KG1 (cell line): ENCODE data around the gene TIMMDC1.

Experiments used
- DNase-seq: peaks from one replicate; lab custom pipeline; 2025; lab: John Stamatoyannopoulos, UW

The TIMMDC1 gene, protein sequence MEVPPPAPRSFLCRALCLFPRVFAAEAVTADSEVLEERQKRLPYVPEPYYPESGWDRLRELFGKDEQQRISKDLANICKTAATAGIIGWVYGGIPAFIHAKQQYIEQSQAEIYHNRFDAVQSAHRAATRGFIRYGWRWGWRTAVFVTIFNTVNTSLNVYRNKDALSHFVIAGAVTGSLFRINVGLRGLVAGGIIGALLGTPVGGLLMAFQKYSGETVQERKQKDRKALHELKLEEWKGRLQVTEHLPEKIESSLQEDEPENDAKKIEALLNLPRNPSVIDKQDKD

GRCh38 chr3:119498186-119499011, at the start of gene TIMMDC1:
Gene TIMMDC1, plus strand, starts transcription at chr3:119498547. Its CDS starts 187 bp downstream, at chr3:119498734.
- DNase-seq: peak; percentile 98

GRCh38 chr3:119453822-119454221, 44.5 kb upstream of the TIMMDC1 start:
- DNase-seq: no peak

DNA sequence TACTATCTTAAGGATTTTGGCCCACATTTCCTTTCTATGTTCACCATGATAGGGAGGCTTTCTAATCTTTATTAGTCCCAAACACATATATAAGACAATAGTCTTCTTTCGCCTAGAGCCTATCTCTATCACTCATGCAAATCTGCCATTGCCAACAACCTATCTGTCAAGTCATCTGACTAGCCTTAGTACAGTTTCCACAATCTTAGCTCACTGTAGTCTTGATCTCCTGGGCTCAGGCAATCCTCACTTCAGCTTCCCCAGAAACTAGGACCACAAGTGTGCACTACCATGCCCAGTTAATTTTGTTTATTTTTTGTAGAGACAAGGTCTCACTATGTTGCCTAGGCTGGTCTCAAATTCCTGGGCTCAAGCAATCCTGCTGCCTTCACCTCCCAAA, 41.9 kb upstream of the TIMMDC1 start:
- DNase-seq: no peak

DNA sequence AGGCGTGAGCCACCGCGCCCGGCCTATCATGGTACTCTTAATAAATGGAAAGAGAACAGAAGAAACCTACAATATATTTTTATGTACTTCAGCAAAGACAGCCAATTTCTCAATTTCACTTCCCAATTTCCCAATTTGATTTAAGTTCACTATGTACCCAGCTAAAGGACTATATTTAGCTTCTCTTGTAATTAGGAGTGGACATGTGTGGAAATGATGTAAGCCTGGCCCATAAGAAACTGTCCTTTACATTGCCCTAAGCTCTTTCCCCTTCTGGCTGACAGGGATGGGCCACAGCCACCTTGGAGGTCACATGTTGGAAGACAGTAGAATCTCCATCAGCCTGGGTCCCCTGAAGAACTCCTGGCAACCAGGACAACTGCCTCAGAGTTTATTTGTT, 41.1 kb upstream of the TIMMDC1 start:
- no peak for DNase-seq

DNA sequence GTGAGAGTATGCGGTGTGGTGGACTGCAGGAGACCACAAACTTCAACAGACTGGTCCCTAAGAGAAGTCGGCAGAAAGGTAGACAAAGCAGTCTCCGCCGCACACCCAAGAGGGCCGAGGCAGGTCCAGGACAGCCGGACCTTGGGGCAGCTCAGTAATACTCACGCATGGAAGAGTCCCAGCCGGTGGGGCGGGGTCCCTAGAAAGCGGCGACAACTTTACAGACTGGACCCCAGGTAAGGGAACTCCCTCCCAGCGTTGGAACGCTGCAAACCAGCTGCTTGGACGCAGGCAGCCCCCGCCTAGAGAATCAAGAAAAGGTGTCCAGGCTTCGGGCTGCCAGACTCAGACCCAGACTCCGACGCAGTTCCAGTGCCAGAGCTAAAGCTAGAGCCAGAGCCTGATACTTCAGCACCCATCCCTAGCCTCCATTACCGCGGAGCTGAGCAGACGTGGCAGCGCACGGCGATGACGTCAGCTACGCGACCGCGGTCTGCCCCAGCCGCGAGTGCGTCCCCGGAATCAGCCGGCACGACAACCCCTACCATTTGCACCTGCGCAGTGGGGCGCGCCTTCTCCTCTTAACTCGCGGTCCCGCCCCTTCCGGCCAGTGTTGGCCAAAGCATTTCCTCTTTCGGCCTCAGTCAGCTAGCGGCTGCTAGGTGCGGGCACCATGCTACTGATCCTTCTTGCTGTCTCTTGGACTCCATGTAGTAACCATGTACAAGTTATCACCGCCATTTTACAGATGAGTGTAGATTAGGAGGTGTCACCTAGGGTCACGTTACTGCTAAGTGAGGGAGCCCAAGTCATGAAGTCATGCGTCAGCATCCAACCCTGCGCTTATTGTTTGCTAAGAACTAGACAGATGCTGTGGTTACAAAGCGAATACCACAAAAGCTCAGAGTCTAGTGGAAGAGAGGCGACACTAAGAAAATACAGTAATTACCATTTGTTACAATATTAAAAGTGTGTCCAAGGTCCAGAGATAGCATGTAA, 34.9 kb upstream of the TIMMDC1 start, which contains the start of gene TMEM39A:
TSS of gene TMEM39A (minus strand) at position 445 of the 999 bp plus-strand sequence. CDS start 1,541 bp downstream, outside the sequence.
- DNase-seq: peak; percentile 94

DNA sequence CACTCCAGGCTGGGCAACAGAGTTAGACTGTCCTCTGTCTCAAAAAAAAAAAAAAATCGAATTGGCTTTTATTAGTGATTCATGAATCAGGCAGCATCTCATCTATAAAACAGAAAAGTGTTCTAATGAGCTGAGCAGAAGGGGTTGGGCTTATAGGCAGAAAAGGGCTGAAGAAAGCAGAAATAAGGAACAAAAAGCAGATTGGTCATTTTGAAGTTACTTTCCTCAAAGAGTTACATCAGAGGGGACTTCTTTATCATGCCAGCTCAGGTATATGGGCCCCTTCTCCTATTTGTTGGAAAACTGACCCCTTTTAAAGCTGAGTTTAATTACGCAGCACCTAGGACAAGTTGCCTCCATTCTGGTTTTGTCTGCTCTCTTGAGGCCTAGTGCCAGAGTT, 30.3 kb upstream of the TIMMDC1 start:
- DNase-seq: peak; percentile 37

DNA sequence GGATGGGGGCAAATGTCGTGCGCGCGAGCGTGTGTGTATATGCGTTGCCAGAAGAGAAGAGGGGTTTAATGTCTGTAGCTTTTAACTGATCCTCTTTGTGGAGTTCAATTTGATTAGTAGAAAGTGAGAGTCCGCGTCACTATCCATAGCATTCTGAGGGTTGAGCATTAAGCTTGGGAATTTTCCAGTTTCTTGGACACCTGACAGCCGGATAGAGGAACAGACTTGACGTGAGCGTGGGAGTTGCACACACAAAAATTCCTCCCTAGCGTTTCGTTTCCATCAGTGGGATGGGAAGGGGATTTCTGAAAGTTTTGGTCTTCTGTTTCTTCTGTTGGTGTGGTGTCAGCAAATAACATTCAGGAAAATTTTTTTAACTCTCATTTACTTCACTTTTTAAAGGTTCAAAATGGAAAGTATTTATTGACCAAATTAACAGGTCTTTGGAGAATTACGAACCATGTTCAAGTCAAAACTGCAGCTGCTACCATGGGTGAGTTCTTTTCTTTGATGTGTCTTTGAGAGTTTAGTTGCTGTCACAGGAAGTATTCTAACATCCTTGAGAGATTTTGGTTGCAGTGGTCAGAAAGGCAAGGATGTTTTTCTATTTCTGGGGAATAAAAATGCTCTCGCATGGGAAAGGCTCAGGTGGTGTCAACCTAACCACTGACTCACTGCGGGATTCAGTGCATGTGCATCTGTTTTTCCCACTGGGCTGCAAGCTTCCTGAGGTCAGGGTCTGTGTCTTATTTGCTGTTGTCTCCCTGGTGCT, 28.7 kb upstream of the TIMMDC1 start:
- DNase-seq: no peak

- DNase-seq: no peak
Observed at GRCh38 chr3:119470866-119471265, 27.5 kb upstream of the TIMMDC1 start.

- no peak for DNase-seq
Observed at GRCh38 chr3:119481079-119481478, 17.3 kb upstream of the TIMMDC1 start.

DNA sequence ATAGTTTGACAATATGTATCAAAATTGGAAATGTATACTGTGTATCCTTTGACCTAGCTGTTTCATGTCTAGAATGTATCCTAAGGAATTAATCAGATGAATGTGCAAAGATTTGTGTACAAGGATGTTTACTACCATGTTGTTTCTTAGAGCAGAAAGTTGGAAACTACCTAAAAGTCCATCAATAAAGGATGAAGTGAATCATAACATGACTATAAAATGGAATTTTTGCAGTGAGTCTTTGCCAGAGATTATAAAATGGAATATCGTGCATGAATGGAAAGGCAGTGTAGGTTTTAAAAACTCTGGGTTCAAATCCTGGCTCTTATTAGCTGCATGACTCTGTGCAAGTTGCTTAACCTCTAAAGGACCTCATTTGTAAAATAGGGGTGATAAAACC, 15.2 kb upstream of the TIMMDC1 start:
- DNase-seq: no peak

DNA sequence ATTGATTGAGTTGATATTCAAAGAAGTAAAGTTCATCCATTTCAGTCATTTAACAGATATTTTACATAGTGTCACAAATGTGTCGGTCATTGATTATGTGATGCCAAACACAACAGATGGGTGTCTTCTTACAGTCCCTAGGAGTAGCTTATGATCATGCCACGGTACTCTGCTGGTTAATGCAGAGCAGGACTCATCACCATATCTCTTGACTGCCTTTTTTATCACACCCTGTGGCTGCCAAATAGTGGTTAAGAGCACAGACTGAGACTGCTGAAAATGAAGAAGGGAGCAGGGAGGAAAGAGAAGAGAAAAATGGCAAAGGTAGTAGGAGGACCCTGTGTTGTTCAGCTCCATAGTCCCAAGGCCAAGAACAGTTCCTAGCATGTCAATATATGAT, 12.8 kb upstream of the TIMMDC1 start:
- no peak for DNase-seq

GRCh38 chr3:119490153-119490552, 8.2 kb upstream of the TIMMDC1 start:
- no peak for DNase-seq

- DNase-seq: no peak
Observed at GRCh38 chr3:119492128-119492527, 6.2 kb upstream of the TIMMDC1 start.

DNA sequence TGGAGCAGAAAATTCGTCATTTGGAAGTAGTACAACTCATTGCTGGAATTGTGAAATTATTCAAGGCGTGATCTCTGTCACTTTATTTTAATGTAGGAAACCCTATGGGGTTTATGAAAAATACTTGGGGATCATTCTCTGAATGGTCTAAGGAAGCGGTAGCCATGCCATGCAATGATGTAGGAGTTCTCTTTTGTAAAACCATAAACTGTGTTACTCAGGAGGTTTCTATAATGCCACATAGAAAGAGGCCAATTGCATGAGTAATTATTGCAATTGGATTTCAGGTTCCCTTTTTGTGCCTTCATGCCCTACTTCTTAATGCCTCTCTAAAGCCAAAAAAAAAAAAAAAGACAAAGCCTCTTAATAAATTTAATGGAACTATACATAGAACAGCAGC, 5.5 kb upstream of the TIMMDC1 start:
- DNase-seq: no peak

DNA sequence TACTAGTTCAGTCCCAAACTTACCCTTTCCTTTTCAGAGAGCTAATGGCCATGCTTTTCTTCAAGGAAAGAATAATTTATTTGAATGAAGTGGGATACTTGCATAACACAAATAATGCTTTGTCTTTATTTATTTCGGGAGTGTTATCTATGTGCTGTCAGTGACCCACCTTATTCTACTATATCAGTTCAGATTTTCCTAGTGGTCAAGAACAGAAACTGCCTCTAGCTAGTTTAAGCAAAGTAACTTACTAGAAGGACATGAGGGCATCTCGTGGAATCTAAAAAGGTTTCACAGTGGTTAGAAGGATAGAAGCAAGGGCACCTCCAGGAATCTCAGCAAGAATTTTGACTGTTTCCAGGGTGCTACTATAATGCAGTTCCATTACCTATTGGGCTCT, 3.8 kb upstream of the TIMMDC1 start:
- no peak for DNase-seq

- DNase-seq: no peak
Observed at GRCh38 chr3:119497820-119498185, 544 bp upstream of the TIMMDC1 start.

DNA sequence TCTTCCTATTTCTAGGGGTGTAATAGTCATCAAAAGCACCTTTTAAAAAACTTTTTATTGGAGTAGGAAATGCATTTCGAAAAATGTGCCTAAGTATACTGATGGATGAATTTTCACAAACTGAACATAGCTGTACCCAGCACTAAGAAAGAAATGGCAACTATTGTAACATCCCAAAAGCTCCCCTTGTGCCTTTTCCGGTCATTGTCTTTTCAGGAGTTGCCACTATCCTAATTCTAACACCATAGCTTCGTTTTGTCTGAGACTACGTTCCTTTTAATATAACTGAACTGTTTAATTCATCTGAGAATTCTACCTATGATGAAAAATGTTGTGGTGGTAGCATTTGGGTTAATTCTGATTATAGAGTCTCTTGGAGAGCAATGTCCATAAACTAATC, 1.9 kb downstream of the TIMMDC1 start:
- DNase-seq: no peak

DNA sequence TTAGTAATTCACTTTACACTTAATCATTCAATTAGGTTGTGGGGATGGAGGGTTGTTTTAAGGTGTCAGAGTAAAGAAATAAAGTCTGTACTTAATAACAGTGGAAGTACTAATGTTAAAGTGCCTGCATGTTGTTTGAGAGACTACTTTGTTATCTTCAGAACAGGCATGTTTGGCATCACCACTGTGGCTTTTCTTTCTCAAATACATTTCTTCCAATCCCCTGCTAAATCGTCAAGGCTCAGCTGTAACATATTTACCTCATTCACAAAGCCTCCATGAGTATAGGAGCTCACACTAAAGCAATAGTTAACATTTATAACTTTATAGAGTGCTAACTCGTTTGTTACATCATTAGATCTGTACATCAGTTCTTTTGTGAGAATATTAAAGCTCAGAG, 2.6 kb downstream of the TIMMDC1 start:
- no peak for DNase-seq

DNA sequence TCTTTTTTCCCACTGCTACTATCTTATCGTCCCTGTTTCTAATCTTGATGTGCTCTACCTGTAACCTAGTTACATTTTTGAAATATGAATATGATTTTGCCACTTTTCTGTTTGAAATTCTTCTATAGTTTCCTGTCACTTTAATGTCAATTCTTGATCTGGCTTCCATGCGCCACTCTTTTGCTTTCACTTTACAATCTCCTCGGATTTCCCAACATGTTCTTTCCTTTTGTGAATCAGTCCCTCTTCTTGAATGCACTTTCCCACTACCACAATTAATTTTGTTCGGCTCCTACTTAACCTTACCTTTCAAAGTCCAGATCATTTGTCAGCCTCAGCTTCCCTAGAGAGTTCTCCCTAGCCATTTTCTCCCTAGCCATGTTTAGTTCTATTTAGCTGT, 8.3 kb downstream of the TIMMDC1 start:
- no peak for DNase-seq

DNA sequence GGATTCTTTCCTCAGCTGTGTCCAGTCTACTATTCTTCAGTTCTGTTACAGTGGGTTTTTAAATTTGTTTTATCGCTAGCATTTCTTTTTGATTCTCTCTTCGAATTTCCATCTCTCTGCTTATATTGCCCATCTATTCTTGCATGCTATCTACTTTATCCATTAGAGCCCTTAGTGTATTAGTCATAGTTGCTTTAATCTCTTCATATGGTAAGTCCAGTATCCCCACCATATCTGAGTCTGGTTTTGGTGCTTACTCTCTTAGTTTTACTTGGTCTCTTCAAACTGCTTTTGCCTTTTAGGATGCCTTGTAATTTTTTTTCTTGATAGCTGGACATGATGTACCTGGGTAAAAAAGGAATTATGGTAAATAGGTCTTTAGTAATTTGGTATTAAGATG, 9.1 kb downstream of the TIMMDC1 start:
- DNase-seq: no peak

DNA sequence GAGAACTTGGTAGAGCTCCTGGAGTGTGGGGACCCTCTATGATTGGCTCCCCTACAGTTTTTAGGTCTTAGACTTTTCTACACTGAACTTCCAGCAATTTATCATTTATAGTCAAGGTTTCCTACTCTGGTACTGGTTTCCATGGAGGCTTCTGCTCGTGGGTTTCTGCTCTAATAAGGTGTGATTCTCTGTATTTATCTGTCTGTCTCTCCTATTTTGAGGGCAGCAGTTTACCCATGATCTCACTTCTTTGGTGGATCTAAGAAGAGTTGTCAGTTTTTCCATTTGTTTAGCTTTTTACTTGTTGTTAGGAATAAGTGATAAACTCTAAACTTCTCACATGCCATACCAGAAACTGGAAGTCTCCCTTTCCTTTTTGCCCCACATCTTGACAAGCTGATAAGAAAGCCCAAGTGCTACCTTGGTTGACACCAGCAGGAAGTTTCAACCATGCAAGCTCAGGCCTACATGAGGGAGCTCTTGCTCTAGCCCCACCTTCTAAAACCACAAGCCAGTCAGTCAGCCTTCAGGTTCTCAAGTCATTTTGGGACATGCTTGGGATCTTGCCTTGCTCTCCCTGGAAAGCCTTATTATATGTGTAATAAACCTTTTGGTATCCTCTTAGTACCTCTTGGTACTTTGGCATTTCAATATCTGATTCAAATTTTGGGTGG, 10.0 kb downstream of the TIMMDC1 start:
- no peak for DNase-seq
